Heart right ventricle (tissue), 16 donors: ENCODE data around the gene WDSUB1. TPM values are rescaled to one million over a fixed set of nuclear protein-coding genes. Genes with fewer than 3 reads are reported as not detected.
A peak's percentile ranks its signal among the peaks of the same experiment; 100 is the strongest.

Experiments used
- ATAC-seq, 8 donors: fragments of 200-7000 bp; cut with Tn5 transposase; one replicate each; pipeline ENCODE4 v1.9.1; 2020; ENCODE audit warnings: mild to moderate bottlenecking in 8 of 8, moderate library complexity in 8 of 8, moderate number of reproducible peaks in 1 of 8
- DNase-seq, 2 donors: peaks; one replicate each; pipeline ENCODE4 v3.0.0-alpha.2; 2020
- H3K27ac ChIP-seq, 10 donors: fragments of 200-600 bp; sonication (generic) in 2 of 10; one replicate each; pipeline versions ENCODE4 v1.5.0 to v1.8.0; 2020 to 2022; ENCODE audit warnings: mild to moderate bottlenecking in 3 of 10
- H3K27me3 ChIP-seq, 7 donors: fragments of 200-600 bp; one replicate each; pipeline ENCODE4 v1.8.0; 2021 to 2022; ENCODE audit warnings: mild to moderate bottlenecking in 2 of 7
- H3K36me3 ChIP-seq, 9 donors: fragments of 200-600 bp; sonication (generic) in 1 of 9; one replicate each; pipeline versions ENCODE4 v1.5.0 to v1.8.0; 2020 to 2022; ENCODE audit warnings: mild to moderate bottlenecking in 2 of 9
- H3K4me1 ChIP-seq, 9 donors: fragments of 200-600 bp; sonication (generic) in 1 of 9; one replicate each; pipeline versions ENCODE4 v1.5.0 to v1.8.0; 2020 to 2022; ENCODE audit warnings: mild to moderate bottlenecking in 4 of 9
- H3K4me3 ChIP-seq, 10 donors: fragments of 200-600 bp; sonication (generic) in 2 of 10; one replicate each; pipeline versions ENCODE4 v1.5.0 to v1.8.0; 2020 to 2022; ENCODE audit warnings: mild to moderate bottlenecking in 7 of 10, moderate library complexity in 2 of 10
- H3K9me3 ChIP-seq, 11 donors: fragments of 200-600 bp in 10 of 11; sonication (generic) in 2 of 11; one replicate each; pipeline versions ENCODE4 v1.5.0 to v1.8.0; 2013 to 2022; ENCODE audit warnings: mild to moderate bottlenecking in 2 of 11, control low read depth in 1 of 11, moderate library complexity in 1 of 11
- WGBS, 2 donors: extraction: QIAGEN DNeasy Blood & Tissue Kit; methylation state at CpG; one replicate each; pipeline ENCODE4 v1.1.7; 2013; ENCODE audit warnings: inconsistent platforms in 1 of 2; 5-methylcytosine and 5-hydroxymethylcytosine counted together
- intact Hi-C, 10 donors: fragments of 100-400 bp; cut with DNase I; formaldehyde crosslinking; loops; one replicate each; pipeline versions ENCODE4 v1.11.1 to v1.14.2; 2022
- polyA plus RNA-seq, 2 donors: library from polyadenylated mRNA; stranded (reverse); fragments of 200-250 nt; gene quantifications; one replicate each; pipeline ENCODE4 v1.2.3, GENCODE V29; 2013
- total RNA-seq, 10 donors: library from RNA; stranded (reverse); fragmentation: NEBNext Ultra II Directional in 3 of 10; extraction: Animal tissue kit (Norgen Biotek cat#: 25700) in 3 of 10; gene quantifications; one replicate each; pipeline versions ENCODE4 v1.2.1 to v1.2.4, GENCODE V29; 2021 to 2023
- TF ChIP-seq, protein P1 (sequence below), 9 donors: fragments of 200-600 bp; sonication (generic) in 2 of 9; IDR thresholded peaks; one replicate each; pipeline versions ENCODE4 v1.5.0 to v1.8.0; 2021 to 2022; ENCODE audit warnings: antibody characterized with exemption in 9 of 9, mild to moderate bottlenecking in 5 of 9, moderate library complexity in 1 of 9
- donor health status: Arrhythmogenic right ventricular cardiomyopathy.
- donor health status: ischemic (EF 13 %, LVEDD 7.1; RV severe dilation, severe dysfunction).
- donor health status: healthy with polysubstance abuse.
- donor health status: DM: no; HTN: yes; CAD: no.
- donor health status: DM: no; HTN: no; CAD: no.
- donor health status: ischemic (EF 25% LVEDD 6.9; RV normal size, moderate dysfunction).
- donor health status: ischemic (EF 25% LVEDD 5.7; RV mildly dilated, moderate dysfunction).
- donor health status: healthy.
- donor health status: DM: yes; HTN: yes; CAD: no.
- donor health status: Ischemic cardiomyopathy.
- donor health status: ischemic (EF 35%, LVEDD 5.7; RV mildly dilated, moderate dysfunction).
- donor health status: nonischemic (EF 11% LVEDD 7.7; RV severe dilation, severe dysfunction).
- donor health status: DM: yes; HTN: yes; CAD: no.
- donor health status: PGD.
- donor health status: ischemic (EF 29% LVEDD 5.4; RV normal size, mild dysfunction).
- donor health status: nonischemic (EF 23%, LVEDD 6.1; RV moderate dilation, normal function).

The WDSUB1 gene
- total and polyA plus RNA-seq, 12 donors = 4.3 to 13.8 (median 9.3) TPM

DNA sequence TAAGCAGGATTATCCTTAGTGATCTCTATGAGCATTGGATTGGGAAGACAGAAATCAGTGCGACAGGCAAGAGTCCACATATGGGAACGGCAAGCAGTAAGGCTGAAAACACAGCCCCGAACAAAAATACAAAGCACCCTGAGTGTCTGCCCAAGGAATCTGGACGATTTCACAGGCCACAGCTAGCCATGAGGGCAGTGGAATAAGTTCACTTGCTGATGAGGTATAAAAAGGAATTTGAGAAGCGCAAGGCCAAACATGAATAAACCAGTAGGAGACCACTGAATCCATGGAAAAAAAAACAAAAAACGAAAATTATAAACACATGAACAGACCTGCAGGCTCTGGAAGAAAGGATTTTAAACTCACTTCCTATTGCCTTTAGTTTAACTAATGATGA lies 24.3 kb downstream of the WDSUB1 start:
- peaks cover 0 to 20% (median 0%) of the 10 kb centered on the region in 9 donors for H3K4me1 ChIP-seq
- ATAC-seq = peak in 4 of 8 donors; percentile 29 to 42 (median 38)
- WGBS, 2 donors = 56 to 69% methylated on average over 6 of the region's 6 CpGs
- H3K9me3 ChIP-seq = no peaks in the 10 kb centered on the region
- H3K27ac ChIP-seq = peak overlapping the region; percentile 1 to 81 (median 62)
- no peaks in the 10 kb centered on the region for H3K27me3 ChIP-seq
- H3K4me3 ChIP-seq = no peak overlapping the region
- no peak for DNase-seq
- intact Hi-C loops = loop anchor here in 1 of 10 donors (2.0 kb wide), 1 partner anchor 31 kb away; no protein-coding TSS in a partner anchor
- TF ChIP-seq, protein P1, sequence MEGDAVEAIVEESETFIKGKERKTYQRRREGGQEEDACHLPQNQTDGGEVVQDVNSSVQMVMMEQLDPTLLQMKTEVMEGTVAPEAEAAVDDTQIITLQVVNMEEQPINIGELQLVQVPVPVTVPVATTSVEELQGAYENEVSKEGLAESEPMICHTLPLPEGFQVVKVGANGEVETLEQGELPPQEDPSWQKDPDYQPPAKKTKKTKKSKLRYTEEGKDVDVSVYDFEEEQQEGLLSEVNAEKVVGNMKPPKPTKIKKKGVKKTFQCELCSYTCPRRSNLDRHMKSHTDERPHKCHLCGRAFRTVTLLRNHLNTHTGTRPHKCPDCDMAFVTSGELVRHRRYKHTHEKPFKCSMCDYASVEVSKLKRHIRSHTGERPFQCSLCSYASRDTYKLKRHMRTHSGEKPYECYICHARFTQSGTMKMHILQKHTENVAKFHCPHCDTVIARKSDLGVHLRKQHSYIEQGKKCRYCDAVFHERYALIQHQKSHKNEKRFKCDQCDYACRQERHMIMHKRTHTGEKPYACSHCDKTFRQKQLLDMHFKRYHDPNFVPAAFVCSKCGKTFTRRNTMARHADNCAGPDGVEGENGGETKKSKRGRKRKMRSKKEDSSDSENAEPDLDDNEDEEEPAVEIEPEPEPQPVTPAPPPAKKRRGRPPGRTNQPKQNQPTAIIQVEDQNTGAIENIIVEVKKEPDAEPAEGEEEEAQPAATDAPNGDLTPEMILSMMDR (IDR thresholded peaks at IDR 0.05) = no peak
- H3K36me3 ChIP-seq = peaks cover 0 to 36% (median 0%) of the 10 kb centered on the region in 9 donors

DNA sequence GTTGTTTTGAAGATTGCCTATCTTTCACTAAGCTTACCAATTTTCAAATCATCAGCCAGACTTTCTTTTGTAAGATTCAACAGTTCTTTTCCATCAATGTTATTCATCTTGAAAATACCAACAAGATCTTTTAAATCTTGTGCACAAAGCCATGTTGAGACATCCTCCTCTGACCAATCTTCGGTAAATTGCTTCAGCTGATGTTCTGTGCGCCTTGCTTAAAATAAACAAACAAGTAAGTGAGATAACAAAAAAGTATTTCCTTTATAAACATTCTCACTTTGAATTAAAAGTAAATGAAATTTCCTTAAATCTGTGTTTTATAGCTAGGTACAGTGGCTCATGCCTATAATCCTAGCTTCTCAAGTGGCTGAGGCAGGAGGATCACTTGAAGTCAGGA lies 30.3 kb downstream of the WDSUB1 start:
- 56 to 58% methylated on average over 2 of the region's 2 CpGs for WGBS, 2 donors
- H3K4me3 ChIP-seq = no peak overlapping the region
- TF ChIP-seq, protein P1 (IDR thresholded peaks at IDR 0.05) = no peak
- DNase-seq (no peak), ATAC-seq (no peak)
- H3K27me3 ChIP-seq = no peaks in the 10 kb centered on the region
- H3K4me1 ChIP-seq = peaks cover 0 to 6% (median 0%) of the 10 kb centered on the region in 9 donors
- no peak overlapping the region for H3K27ac ChIP-seq
- H3K9me3 ChIP-seq = no peaks in the 10 kb centered on the region
- intact Hi-C loops = no loop called here
- H3K36me3 ChIP-seq = peaks cover 0 to 76% (median 3%) of the 10 kb centered on the region in 9 donors

DNA sequence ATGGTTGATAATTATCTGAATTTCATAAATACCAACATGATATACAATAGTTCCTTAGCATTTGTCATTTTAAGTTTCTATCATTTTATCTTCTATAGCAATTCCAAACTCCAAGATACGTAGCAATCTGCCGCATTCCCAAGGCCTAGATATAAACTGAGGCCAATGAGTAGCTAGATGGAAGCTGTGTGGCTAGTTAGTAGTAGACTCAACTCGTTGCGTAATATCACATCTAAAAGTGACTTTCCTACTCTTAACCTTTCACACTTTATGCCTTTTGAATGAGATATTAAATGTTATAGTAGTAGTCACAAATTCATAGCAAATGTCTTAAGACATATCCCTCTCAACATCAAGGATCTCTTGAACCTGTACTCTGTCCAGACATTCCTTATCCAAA lies 33.6 kb downstream of the WDSUB1 start:
- no peaks in the 10 kb centered on the region for H3K9me3 ChIP-seq
- intact Hi-C loops = no loop called here

DNA sequence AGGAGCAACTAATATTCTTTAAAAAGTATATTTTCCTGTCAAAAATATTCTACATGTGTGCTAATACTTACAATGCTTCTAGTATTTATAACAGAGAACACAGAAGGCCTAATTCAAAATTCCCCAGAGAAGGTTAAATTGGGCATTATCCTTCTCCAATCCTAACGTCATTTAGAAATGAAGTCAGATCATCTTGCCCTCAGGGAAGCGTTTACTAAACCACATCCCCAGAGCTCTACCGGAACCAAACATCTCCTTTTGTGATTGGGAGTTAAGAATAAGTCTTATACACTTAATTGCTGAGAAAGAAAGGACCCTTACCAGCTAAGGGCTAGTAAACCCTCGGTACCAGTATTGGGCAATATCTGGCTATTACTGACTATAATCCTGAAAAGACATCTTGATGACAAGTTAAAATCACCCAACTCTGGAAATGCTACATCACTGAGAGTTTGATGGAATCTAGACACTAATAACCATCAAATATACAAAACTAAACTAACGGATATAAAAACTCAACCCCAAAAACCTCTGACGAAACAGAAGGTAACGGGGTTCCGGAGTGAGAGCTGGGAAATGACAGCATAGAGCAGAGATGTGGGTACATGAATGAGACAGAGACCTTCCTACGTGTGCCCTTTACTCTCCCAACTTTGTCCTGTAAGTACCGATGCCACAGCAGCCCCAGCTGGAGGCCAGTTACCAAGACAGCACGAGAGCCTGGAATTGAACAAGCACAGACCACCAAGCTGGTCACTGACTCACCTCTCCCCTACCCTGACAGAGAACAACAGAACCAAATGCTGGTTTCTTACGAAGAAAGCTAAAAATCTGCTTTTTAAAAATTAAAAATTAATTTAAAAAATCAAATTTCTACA lies 35.0 kb downstream of the WDSUB1 start:
- Histone ChIP-seq H3K4me3 (no peak overlapping the region), H3K36me3 (peaks cover 0 to 52% (median 6%) of the 10 kb centered on the region in 9 donors), H3K27ac (peak overlapping the region in 5 of 10 donors; percentile 33 to 88 (median 82)), H3K9me3 (peaks cover 0 to 6% (median 0%) of the 10 kb centered on the region in 11 donors), H3K27me3 (no peaks in the 10 kb centered on the region), H3K4me1 (peaks cover 0 to 28% (median 16%) of the 10 kb centered on the region in 9 donors)
- WGBS, 2 donors = 76 to 81% methylated on average over 12 of the region's 12 CpGs
- ATAC-seq (peak in 2 of 8 donors; percentile 19 to 43), DNase-seq (no peak)
- TF ChIP-seq, protein P1 (IDR thresholded peaks at IDR 0.05) = no peak
- intact Hi-C loops = no loop called here

More for the DNA sequence above, 33.6 kb downstream of the WDSUB1 start:
- peaks cover 0 to 53% (median 3%) of the 10 kb centered on the region in 9 donors for H3K36me3 ChIP-seq
- TF ChIP-seq, protein P1 (IDR thresholded peaks at IDR 0.05) = no peak
- no peak for ATAC-seq
- DNase-seq = no peak
- WGBS, 2 donors = 98 to 99% methylated on average over 4 of the region's 4 CpGs
- no peak overlapping the region for H3K4me3 ChIP-seq
- H3K27ac ChIP-seq = no peak overlapping the region
- no peaks in the 10 kb centered on the region for H3K27me3 ChIP-seq
- peaks cover 0 to 28% (median 16%) of the 10 kb centered on the region in 9 donors for H3K4me1 ChIP-seq
